ENCODE results near the gene DNM2.

The DNM2 gene

GRCh38 chr19:10774893-10775292, 57.0 kb downstream of the DNM2 start:
- no peaks in the 10 kb centered on the region for H3K27me3 ChIP-seq (ENCODE audit: insufficient read depth, poor library complexity, severe bottlenecking)
- no peak overlapping the region for H3K4me3 ChIP-seq (replicated peaks; ENCODE audit: insufficient read depth, low read length)
- H3K27ac ChIP-seq (replicated peaks): no peak overlapping the region
- no peak for DNase-seq (ENCODE audit: low read depth in 1 of 2, low spot score in 1 of 2)
- no peak for TF ChIP-seq POLR2AphosphoS5 (IDR thresholded peaks at IDR 0.05; ENCODE audit: low read depth)
- no peak for TF ChIP-seq CTCF (IDR thresholded peaks at IDR 0.05; ENCODE audit: insufficient read depth, low read length)
- TF ChIP-seq GABPA (IDR thresholded peaks at IDR 0.05; ENCODE audit: low read depth): no peak
- no peak for TF ChIP-seq REST (IDR thresholded peaks at IDR 0.05; ENCODE audit: insufficient replicate concordance, low read depth)

GRCh38 chr19:10776900-10777650, 59.2 kb downstream of the DNM2 start:
- Histone ChIP-seq H3K4me3 (replicated peaks; ENCODE audit: insufficient read depth, low read length) (no peak overlapping the region), H3K27ac (replicated peaks) (peak overlapping the region; percentile 15), H3K27me3 (ENCODE audit: insufficient read depth, poor library complexity, severe bottlenecking) (no peaks in the 10 kb centered on the region)
- peak in 1 of 2 experiments; percentile 49 for DNase-seq (ENCODE audit: low read depth in 1 of 2, low spot score in 1 of 2)
- TF ChIP-seq SPI1 (IDR thresholded peaks at IDR 0.05; ENCODE audit: borderline replicate concordance, low read depth) (0 out of 2 replicates have a peak, but pooled peaks have one; percentile 43), GABPA (IDR thresholded peaks at IDR 0.05; ENCODE audit: low read depth) (no peak)

- H3K27ac ChIP-seq (replicated peaks): peak overlapping the region; percentile 77
- peak; percentile 91 to 95 for DNase-seq (ENCODE audit: low read depth in 1 of 2, low spot score in 1 of 2)
- H3K27me3 ChIP-seq (ENCODE audit: insufficient read depth, poor library complexity, severe bottlenecking): no peaks in the 10 kb centered on the region
- no peak for TF ChIP-seq CTCF (IDR thresholded peaks at IDR 0.05; ENCODE audit: insufficient read depth, low read length)
- peak; percentile 59; the same call in 1 of the 2 replicates for TF ChIP-seq SPI1 (IDR thresholded peaks at IDR 0.05; ENCODE audit: borderline replicate concordance, low read depth)
- TF ChIP-seq GABPA (IDR thresholded peaks at IDR 0.05; ENCODE audit: low read depth): no peak
- TF ChIP-seq POLR2AphosphoS5 (IDR thresholded peaks at IDR 0.05; ENCODE audit: low read depth): no peak
- no peak for TF ChIP-seq REST (IDR thresholded peaks at IDR 0.05; ENCODE audit: insufficient replicate concordance, low read depth)
- no peak overlapping the region for H3K4me3 ChIP-seq (replicated peaks; ENCODE audit: insufficient read depth, low read length)
These were observed 62.5 kb downstream of the DNM2 start for GRCh38 chr19:10780368-10780767.

GRCh38 chr19:10782795-10783194, 64.9 kb downstream of the DNM2 start:
- peak; percentile 86 to 94 for DNase-seq (ENCODE audit: low read depth in 1 of 2, low spot score in 1 of 2)
- Histone ChIP-seq H3K27ac (replicated peaks) (peak overlapping the region; percentile 72), H3K4me3 (replicated peaks; ENCODE audit: insufficient read depth, low read length) (no peak overlapping the region), H3K27me3 (ENCODE audit: insufficient read depth, poor library complexity, severe bottlenecking) (no peaks in the 10 kb centered on the region)
- TF ChIP-seq GABPA (IDR thresholded peaks at IDR 0.05; ENCODE audit: low read depth): no peak
- peak; percentile 97 for TF ChIP-seq POLR2AphosphoS5 (IDR thresholded peaks at IDR 0.05; ENCODE audit: low read depth)
- TF ChIP-seq SPI1 (IDR thresholded peaks at IDR 0.05; ENCODE audit: borderline replicate concordance, low read depth): peak; percentile 79; the same call in 1 of the 2 replicates
- TF ChIP-seq CTCF (IDR thresholded peaks at IDR 0.05; ENCODE audit: insufficient read depth, low read length): no peak
- no peak for TF ChIP-seq REST (IDR thresholded peaks at IDR 0.05; ENCODE audit: insufficient replicate concordance, low read depth)
